ACC112 (cell line): ENCODE results near the gene FHL2.

Source experiments
- H2AFZ ChIP-seq: fragments of 200-600 bp; sonication (generic); one replicate; pipeline ENCODE4 v1.6.0; 2017; ENCODE audit warnings: antibody characterized with exemption, low read length; ENCODE audit not compliant: unreplicated experiment
- H3K27ac ChIP-seq: fragments of 200-600 bp; sonication (generic); 2 replicates; pipeline ENCODE4 v1.5.1; 2014; ENCODE audit warnings: low read depth, mild to moderate bottlenecking, antibody characterized with exemption, low read length, moderate library complexity
- H3K27me3 ChIP-seq: fragments of 200-600 bp; sonication (generic); 2 replicates; pipeline ENCODE4 v1.6.1; 2014; ENCODE audit warnings: mild to moderate bottlenecking, antibody characterized with exemption, low read length, moderate library complexity, mixed read lengths; ENCODE audit not compliant: insufficient read depth
- H3K36me3 ChIP-seq: fragments of 200-600 bp; sonication (generic); 2 replicates; pipeline ENCODE4 v1.6.1; 2016; ENCODE audit warnings: mild to moderate bottlenecking, antibody characterized with exemption, low read length, moderate library complexity, mixed read lengths; ENCODE audit not compliant: insufficient read depth
- H3K4me1 ChIP-seq: fragments of 200-600 bp; sonication (generic); one replicate; pipeline ENCODE4 v1.6.1; 2016; ENCODE audit warnings: low read length, mixed read lengths; ENCODE audit not compliant: insufficient read depth, unreplicated experiment, control insufficient read depth
- H3K4me3 ChIP-seq: fragments of 200-600 bp; sonication (generic); 2 replicates; pipeline ENCODE4 v1.5.1; 2014; ENCODE audit warnings: mild to moderate bottlenecking, low read depth, low read length
- H3K79me2 ChIP-seq: fragments of 200-600 bp; sonication (generic); one replicate; pipeline ENCODE4 v1.6.0; 2016; ENCODE audit warnings: low read length; ENCODE audit not compliant: control insufficient read depth, unreplicated experiment, insufficient read depth

Gene FHL2

DNA sequence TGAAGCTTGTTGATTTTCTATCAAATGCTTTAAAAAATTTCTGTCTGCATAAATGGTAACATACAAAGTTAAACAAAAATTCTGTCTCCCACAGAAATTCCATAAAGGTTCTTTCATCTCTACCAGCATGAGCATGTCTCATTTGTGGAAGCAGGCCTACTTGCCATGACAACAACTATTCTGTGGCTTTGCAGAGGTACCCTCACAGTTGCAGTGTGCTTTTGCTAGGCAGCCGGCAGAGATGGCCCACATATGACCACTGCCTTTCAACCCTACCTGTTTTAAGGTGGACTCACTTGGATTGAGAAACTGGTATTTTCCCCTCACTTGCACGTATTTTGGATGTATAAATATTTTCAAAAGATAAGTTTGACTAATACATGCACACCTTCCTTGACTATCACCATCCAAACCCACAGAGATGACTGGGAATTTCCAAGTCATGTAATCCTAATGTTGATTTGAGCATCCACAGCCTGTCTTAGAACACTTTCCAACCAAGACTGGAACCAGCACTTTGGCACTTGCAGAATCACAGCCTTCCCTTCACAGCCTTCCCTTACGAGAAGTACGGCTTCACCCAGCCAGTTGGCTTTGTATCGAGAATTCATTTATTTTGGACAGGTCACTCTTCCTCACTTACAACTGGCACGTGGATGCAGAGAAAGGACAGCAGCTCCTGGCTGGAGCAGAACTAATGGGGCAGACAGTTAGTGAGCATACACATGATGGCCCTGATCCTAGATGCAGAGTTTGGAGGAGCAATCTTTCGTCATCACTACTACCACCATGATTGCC, 9.3 kb upstream of the FHL2 start:
- H3K79me2 ChIP-seq = no peaks in the 10 kb centered on the region
- no peak overlapping the region for H2AFZ ChIP-seq
- no peak overlapping the region for H3K4me3 ChIP-seq
- H3K36me3 ChIP-seq = no peaks in the 10 kb centered on the region
- no peak overlapping the region for H3K27ac ChIP-seq
- peaks cover 61% of the 10 kb centered on the region for H3K4me1 ChIP-seq
- no peaks in the 10 kb centered on the region for H3K27me3 ChIP-seq

DNA sequence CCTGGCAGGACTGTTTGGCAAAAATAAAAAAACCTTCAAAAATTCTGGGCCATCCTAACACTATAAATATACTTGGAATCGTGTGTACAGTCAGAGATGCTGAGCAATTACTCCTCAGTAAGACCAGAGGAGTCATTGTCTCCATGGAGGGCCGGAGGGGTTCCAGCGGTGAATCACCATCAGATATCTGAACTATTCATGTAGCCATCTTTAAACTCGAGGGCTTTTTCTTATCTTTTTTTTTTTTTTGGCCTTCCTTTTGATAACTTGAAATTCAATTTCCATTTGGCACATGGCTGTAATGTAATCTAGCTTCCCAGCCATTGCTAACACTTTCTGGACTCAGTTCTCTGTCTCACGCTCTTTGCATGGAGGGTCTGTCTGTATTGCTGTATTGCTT, 7.4 kb upstream of the FHL2 start:
- H3K27ac ChIP-seq = peak overlapping the region; percentile 92
- H3K27me3 ChIP-seq = no peaks in the 10 kb centered on the region
- no peak overlapping the region for H3K4me3 ChIP-seq
- peaks cover 66% of the 10 kb centered on the region for H3K4me1 ChIP-seq
- H2AFZ ChIP-seq = no peak overlapping the region
- no peaks in the 10 kb centered on the region for H3K36me3 ChIP-seq
- peaks cover 4% of the 10 kb centered on the region for H3K79me2 ChIP-seq

DNA sequence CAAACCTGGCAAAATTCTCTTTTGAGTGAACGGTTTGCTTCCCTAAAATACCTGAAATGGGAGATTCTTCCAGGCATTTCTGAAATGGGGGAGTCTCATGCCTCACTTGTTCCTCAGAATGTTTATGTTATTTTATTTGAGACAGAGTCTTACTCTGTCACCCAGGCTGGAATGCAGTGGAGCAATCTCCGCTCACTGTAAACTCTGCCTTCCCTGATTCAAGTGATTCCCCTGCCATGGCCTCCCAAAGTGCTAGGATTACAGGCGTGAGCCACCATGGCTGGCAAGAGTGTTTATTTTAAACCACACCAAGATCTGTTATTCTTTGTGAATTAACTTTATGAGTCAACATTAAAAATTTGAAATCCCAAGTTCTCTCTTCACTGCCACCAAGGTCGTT, 6.4 kb upstream of the FHL2 start:
- Histone ChIP-seq H3K36me3 (no peaks in the 10 kb centered on the region), H3K27me3 (no peaks in the 10 kb centered on the region), H3K4me3 (peak overlapping the region; percentile 48; the same call in 1 of the 2 replicates), H3K4me1 (peaks cover 61% of the 10 kb centered on the region), H2AFZ (peak overlapping the region; percentile 2), H3K27ac (peak overlapping the region; percentile 92), H3K79me2 (peaks cover 4% of the 10 kb centered on the region)

DNA sequence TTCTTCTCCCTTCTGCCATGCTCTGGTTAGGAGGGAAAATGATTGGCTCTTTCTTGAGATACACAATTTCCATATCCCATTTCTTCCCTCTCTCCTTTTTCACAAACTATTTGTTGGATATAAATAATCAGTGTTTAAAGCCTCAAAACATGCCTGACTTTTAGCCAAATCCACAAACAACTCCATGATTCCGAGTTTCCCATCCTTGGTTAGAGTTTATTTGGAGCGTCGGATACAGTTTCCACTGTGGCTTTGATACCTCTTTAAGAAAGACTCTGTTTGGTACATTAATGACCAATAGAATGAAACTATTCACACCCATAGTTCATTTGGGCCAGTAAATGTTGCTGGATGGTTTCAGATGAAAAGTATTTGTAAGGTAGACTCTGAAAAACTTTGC, 5.9 kb upstream of the FHL2 start:
- Histone ChIP-seq H3K36me3 (no peaks in the 10 kb centered on the region), H3K4me3 (peak overlapping the region; percentile 48; the same call in 1 of the 2 replicates), H3K27me3 (no peaks in the 10 kb centered on the region), H3K27ac (peak overlapping the region; percentile 92), H3K4me1 (peaks cover 58% of the 10 kb centered on the region), H2AFZ (peak overlapping the region; percentile 2), H3K79me2 (peaks cover 7% of the 10 kb centered on the region)

DNA sequence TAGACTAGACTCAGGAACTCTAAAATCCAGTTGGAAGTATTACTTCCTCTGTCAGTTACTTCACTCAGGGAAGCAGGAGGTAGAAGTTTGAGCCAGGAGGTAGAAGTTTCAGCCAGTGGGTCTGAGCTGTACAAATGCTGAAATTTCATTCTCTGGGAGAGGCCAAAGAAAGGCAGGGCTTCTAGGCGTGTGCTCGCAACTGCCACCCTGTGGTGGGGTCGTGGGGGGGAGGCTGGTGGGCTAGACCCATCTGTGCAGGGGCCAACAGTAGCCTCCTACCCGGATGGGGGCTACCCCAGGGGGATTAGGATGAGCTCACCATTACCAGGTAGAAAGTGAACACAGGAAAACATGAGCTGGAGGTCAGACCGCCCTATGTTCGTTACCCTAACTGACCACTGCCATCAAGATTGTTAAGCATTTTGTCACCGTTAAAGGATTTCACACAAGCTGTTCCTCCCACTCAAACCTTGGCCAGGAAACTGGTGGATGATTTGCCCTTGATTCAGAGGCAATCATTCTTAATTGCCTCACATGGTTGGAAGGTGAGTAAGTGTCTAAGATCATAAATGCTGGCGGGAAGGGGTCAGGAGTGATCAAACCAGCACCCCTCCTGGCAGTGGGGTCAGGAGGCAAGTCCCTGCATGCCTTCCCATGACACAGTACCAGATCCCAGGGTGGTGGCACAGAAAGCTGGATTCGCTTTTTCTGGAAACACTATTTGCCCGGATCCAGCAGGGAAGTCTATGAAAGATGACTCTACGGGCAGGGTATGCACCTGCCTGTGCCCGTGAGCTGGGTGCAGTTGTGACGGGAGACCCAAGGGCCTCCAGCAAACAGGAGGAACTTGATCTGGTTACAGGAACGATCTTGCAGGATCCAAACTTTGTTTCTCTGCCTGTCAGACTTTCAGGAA, 5.2 kb upstream of the FHL2 start:
- Histone ChIP-seq H3K4me1 (peaks cover 56% of the 10 kb centered on the region), H3K79me2 (peaks cover 14% of the 10 kb centered on the region), H2AFZ (peak overlapping the region; percentile 43), H3K4me3 (peak overlapping the region; percentile 48), H3K27ac (peak overlapping the region; percentile 92), H3K36me3 (no peaks in the 10 kb centered on the region), H3K27me3 (no peaks in the 10 kb centered on the region)

DNA sequence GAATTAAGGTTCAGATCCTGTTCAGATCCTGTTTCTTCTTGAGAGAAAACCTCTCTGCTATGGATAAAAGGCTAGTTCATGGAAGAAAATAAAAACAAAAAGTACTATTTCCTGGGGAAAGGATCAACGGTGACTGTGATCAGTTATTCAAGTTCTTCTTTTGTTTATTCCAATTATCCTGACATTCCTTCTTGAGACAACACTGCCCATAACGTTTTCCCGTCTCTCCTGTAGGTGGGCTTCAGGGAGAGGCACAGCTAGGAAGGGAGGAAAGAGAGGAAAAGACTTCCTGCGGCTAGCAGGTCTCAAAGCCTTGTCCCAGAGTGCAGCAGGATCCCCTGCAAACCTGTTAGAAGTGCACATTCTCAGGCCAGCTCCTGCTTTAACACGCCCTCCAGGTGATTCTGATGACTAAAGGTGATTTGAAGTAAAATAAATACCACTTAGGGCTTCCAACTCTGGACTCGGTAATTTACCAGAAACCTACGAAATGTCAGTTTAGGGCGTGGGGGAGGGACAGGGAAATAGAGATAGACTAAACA, 4.5 kb upstream of the FHL2 start:
- peak overlapping the region; percentile 48 for H3K4me3 ChIP-seq
- H3K27ac ChIP-seq = peak overlapping the region; percentile 92
- no peaks in the 10 kb centered on the region for H3K27me3 ChIP-seq
- no peak overlapping the region for H2AFZ ChIP-seq
- H3K79me2 ChIP-seq = peaks cover 21% of the 10 kb centered on the region
- no peaks in the 10 kb centered on the region for H3K36me3 ChIP-seq
- peaks cover 56% of the 10 kb centered on the region for H3K4me1 ChIP-seq

DNA sequence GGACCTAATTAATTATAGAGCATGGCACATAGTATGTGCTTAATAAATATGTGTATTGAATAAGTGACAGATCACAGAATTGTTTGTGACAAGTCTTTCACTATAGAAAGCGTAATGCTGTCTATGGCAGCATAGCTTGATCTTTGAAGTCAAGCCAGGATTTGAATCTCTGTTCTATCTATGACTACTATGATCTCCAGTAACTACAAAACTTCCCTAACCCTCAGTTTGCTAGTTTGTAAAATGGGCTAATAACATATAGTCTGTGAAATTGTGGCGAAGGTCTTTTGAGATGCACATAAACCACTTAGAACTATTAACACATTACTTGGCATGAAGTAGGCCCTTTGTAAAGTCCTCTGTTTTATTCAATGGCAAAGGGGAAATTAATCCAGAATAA, 4.0 kb upstream of the FHL2 start:
- Histone ChIP-seq H2AFZ (no peak overlapping the region), H3K36me3 (no peaks in the 10 kb centered on the region), H3K4me3 (no peak overlapping the region), H3K27me3 (no peaks in the 10 kb centered on the region), H3K4me1 (peaks cover 56% of the 10 kb centered on the region), H3K79me2 (peaks cover 26% of the 10 kb centered on the region), H3K27ac (peak overlapping the region; percentile 92)

DNA sequence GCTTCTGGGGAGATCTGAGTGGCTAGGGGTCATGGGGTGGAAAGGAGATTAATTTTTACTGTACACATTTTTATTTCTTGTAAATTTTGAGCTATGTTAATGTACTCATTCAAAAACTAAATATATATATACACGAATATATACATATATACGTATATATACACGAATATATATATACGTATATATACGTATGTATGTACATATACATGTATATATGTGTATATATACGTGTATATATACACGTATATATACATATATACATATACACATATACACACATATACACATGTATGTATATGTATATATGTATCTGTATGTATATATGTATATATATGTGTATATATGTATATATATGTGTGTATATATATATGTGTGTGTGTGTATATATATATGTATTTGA, 3.0 kb upstream of the FHL2 start:
- no peaks in the 10 kb centered on the region for H3K36me3 ChIP-seq
- H3K27me3 ChIP-seq = no peaks in the 10 kb centered on the region
- peak overlapping the region; percentile 36; the same call in 1 of the 2 replicates for H3K27ac ChIP-seq
- peaks cover 55% of the 10 kb centered on the region for H3K4me1 ChIP-seq
- no peak overlapping the region for H2AFZ ChIP-seq
- peaks cover 34% of the 10 kb centered on the region for H3K79me2 ChIP-seq
- H3K4me3 ChIP-seq = no peak overlapping the region

DNA sequence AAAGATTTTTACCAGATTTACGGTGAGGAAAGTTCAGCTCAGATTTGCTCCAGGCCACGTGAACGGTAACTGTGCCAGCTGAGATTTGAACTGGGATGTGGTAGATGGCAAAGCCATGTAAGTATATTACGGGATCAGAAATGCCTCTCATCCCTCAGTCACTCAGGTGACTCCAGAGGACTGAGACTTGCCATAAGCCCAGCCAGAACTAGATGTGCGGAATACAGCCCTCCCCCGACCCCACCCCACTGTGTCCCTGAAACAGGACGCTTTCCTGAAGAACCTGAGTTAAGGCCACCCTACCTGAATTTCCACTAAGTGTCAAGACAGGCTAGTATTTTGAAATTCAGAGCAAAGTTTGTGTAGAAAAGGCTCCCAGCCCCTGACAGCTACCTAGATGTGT, 1.3 kb upstream of the FHL2 start:
- Histone ChIP-seq H3K27ac (0 out of 2 replicates have a peak overlapping the region, but pooled peaks have one; percentile 8), H3K4me1 (peaks cover 54% of the 10 kb centered on the region), H3K4me3 (0 out of 2 replicates have a peak overlapping the region, but pooled peaks have one; percentile 100), H2AFZ (no peak overlapping the region), H3K27me3 (no peaks in the 10 kb centered on the region), H3K36me3 (peaks cover 13% of the 10 kb centered on the region; the same call in 1 of the 2 replicates), H3K79me2 (peaks cover 50% of the 10 kb centered on the region)

DNA sequence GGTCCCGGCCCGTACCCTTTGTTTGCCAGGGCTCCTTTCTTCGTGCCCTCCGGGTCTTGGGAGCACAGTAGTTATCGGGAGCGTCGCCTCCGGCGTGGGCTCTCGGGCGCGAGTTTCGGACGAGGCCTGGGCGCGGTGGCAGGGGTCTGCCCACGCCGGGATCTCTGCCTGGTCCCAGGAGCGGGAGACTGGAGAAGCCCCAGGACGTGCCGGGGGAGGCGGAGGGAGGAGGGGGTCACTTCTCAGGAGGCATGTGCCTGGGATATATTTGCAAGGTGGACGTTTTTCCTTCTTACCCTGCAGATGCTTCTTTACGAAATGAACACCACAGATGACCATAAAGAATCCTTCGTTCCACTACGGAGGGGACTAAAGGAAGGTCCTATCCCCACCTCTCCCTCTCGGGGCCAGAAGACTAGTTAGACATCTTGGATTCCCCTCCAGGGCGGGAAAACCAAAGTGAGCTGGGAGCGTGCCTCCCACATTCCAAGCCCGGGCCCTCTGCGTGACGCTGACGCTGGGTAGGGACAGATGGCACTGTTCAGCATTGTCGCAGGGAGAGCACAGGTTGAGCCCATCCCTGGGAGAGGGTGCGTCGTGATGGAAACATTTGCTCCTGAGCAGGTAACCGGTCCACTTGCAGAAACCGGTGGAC, 483 bp upstream of the FHL2 start:
- H3K36me3 ChIP-seq = peaks cover 18% of the 10 kb centered on the region
- peak overlapping the region; percentile 100 for H3K4me3 ChIP-seq
- H3K4me1 ChIP-seq = peaks cover 54% of the 10 kb centered on the region
- H3K79me2 ChIP-seq = peaks cover 58% of the 10 kb centered on the region
- peak overlapping the region; percentile 74 for H2AFZ ChIP-seq
- no peaks in the 10 kb centered on the region for H3K27me3 ChIP-seq
- peak overlapping the region; percentile 94 for H3K27ac ChIP-seq
